ENCODE data around the gene SMAD7. TPM values are rescaled to one million over a fixed set of nuclear protein-coding genes. Genes with fewer than 3 reads are reported as not detected.

SMAD7 gene
- total RNA-seq, 4 donors from 2014 or later = 19.6 to 23.9 (median 20.7) TPM

DNA sequence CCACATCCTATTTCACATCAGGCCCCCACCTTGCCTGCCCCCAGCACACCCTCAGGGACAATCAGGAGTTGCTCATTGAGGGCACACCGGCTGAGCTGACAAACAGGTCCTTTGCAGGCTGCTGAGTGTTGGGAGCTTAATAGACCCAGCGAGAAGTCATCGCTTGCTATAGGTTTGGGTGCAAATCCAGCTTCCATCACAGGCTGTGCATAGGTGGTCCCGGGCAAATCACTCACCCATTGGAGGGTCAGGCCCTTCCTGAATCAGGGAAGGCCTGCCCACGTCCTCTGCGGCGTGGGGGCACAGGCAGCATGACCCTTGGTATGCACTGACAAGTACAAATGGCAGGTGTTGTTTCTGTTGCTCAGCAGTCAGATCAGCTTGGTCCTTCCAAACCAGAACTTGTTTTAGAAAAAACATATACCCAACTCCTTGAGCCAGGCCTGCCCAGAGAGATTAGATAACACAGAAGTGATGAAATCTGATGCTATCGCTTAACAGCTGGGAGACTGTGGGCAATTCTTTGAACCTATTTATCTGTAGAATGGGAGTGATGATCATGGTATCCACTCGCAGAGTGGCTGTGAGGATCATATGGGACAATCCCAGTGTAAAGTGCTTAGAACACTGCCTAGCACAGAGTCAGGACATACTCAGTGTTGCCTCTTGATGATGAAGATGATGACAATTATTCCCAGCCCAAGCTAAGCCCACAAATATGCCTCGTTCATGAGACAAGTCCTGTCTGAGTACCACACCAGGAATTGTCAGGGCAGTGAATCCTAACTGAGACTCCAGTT, 34.9 kb downstream of the SMAD7 start:
- TF ChIP-seq, protein P1, sequence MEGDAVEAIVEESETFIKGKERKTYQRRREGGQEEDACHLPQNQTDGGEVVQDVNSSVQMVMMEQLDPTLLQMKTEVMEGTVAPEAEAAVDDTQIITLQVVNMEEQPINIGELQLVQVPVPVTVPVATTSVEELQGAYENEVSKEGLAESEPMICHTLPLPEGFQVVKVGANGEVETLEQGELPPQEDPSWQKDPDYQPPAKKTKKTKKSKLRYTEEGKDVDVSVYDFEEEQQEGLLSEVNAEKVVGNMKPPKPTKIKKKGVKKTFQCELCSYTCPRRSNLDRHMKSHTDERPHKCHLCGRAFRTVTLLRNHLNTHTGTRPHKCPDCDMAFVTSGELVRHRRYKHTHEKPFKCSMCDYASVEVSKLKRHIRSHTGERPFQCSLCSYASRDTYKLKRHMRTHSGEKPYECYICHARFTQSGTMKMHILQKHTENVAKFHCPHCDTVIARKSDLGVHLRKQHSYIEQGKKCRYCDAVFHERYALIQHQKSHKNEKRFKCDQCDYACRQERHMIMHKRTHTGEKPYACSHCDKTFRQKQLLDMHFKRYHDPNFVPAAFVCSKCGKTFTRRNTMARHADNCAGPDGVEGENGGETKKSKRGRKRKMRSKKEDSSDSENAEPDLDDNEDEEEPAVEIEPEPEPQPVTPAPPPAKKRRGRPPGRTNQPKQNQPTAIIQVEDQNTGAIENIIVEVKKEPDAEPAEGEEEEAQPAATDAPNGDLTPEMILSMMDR (IDR thresholded peaks at IDR 0.05) = no peak
- TF ChIP-seq POLR2A (IDR thresholded peaks at IDR 0.05) = no peak
- H3K4me3 ChIP-seq (ENCODE audit: low read depth, poor library complexity, severe bottlenecking) = no peak overlapping the region
- intact Hi-C loops (cut with DNase I; ENCODE audit: low total_unique reads) = no loop called here
- DNase-seq (ENCODE audit: low spot score in 2 of 2) = peak in 1 of 2 donors; percentile 48
- 91% methylated on average over 10 of the region's 10 CpGs for WGBS, 2 donors

DNA sequence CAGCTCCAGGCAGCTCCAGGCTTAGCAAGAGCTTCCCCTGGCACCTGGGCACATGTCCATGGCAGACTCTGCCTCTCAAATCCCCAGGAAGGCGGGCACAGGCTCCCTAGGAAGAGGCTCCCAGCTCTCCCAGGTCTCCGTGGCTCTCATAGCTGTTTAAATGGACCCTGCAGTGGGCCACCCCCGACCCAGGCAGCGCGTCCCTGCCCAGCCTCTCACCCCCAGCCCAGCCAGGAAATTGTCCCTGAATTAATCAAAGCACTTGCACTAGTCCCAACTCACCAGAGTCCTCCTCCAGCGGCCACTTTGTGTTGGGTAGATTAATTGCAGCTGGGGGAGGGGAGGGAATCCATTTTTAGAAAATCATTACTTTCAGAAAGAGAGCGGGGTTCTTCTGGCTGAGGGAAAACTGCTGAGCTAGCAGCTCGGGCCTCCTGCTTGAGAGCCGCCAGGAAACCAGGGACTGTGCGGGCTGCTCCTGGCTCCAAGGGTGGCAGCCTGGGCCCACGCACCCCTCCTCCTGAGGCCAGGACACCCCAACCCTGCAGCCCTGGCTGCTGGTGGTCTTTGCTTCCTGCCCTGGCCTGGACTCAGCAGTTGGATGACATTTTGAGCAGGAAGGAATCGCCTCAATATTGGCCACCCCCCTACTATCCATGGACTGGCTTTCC, 36.0 kb downstream of the SMAD7 start:
- TF ChIP-seq POLR2A (IDR thresholded peaks at IDR 0.05) = no peak
- TF ChIP-seq, protein P1 (IDR thresholded peaks at IDR 0.05) = no peak
- intact Hi-C loops (cut with DNase I; ENCODE audit: low total_unique reads) = no loop called here
- DNase-seq (ENCODE audit: low spot score in 2 of 2) = peak in 1 of 2 donors; percentile 76
- H3K4me3 ChIP-seq (ENCODE audit: low read depth, poor library complexity, severe bottlenecking) = no peak overlapping the region
- WGBS, 2 donors = 81 to 82% methylated on average over 12 of the region's 12 CpGs

DNA sequence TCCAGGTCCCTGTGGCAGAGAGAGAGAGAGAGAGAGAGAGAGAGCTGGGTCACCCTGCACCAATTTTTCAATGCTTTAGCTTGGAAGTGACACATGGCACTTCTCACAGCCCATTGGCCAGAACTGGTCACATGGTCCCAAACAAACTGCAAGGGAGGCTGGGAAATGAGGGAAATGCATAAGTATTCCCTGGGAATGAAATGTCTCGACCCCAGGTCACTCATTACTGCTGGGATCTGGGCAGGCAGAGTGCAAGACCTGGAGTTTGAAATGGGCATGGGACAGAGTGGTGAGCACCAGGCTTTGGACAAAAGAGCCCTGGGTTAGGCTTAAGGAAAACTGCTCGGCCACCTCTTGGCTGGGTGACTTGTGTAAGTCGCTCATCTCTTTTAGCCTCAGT, 37.0 kb downstream of the SMAD7 start:
- no peak overlapping the region for H3K4me3 ChIP-seq (ENCODE audit: low read depth, poor library complexity, severe bottlenecking)
- TF ChIP-seq POLR2A (IDR thresholded peaks at IDR 0.05) = no peak
- TF ChIP-seq, protein P1 (IDR thresholded peaks at IDR 0.05) = no peak
- WGBS, 2 donors = 95 to 97% methylated on average over 3 of the region's 3 CpGs
- peak in 1 of 2 donors; percentile 39 for DNase-seq (ENCODE audit: low spot score in 2 of 2)
- intact Hi-C loops (cut with DNase I; ENCODE audit: low total_unique reads) = no loop called here

DNA sequence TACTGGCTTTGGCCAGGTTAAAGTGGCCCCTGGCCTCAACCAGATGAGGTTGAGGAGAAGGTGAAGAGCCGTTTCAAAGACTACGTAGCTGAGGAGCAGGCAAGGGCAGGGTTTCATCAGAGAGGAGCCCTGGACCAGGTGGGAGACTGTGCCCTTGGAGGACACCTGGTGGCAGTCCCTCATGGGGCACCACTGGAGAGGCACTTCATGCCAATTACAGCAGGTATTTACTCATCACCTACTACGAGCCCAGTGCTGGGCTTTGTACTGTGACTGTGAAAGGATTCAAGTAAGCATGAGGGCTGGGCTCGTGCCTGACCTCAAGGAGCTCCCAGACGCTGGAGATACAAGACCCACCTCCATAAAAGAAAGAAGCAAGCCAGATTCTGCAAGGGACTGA, 37.6 kb downstream of the SMAD7 start:
- no peak overlapping the region for H3K4me3 ChIP-seq (ENCODE audit: low read depth, poor library complexity, severe bottlenecking)
- intact Hi-C loops (cut with DNase I; ENCODE audit: low total_unique reads) = no loop called here
- TF ChIP-seq POLR2A (IDR thresholded peaks at IDR 0.05) = no peak
- TF ChIP-seq, protein P1 (IDR thresholded peaks at IDR 0.05) = no peak
- 84 to 89% methylated on average over 5 of the region's 5 CpGs for WGBS, 2 donors
- DNase-seq (ENCODE audit: low spot score in 2 of 2) = peak in 1 of 2 donors; percentile 77

DNA sequence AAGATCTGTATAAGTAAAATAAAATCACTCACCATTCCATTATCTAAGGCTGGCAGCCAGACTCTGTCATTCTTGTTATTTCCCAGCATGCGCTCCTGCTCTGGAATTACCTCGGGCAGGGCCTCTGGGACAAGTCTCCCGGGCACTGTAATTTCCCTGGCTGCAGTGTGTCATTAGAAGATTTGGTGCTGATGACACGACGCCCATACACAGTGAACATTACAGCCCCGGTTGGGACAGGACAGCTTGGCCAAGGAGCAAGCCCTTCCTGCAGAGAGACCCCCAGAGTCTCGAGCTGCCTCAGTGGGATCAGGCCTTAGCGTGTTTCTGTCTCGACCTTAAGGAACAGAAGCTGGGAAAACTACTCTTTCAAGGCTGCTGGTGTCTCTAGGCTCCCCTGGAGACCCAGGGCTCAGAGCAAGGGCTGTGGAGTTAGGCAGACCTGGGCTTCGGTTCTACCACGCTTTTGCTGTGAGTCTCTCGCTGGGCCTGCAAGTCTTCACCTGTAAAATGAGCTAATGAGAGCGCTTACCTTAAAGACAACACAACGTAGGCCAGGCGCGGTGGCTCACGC, 39.7 kb downstream of the SMAD7 start:
- TF ChIP-seq POLR2A (IDR thresholded peaks at IDR 0.05) = no peak
- TF ChIP-seq, protein P1 (IDR thresholded peaks at IDR 0.05) = no peak
- WGBS, 2 donors = 83 to 91% methylated on average over 17 of the region's 17 CpGs
- no peak overlapping the region for H3K4me3 ChIP-seq (ENCODE audit: low read depth, poor library complexity, severe bottlenecking)
- intact Hi-C loops (cut with DNase I; ENCODE audit: low total_unique reads) = no loop called here
- no peak for DNase-seq (ENCODE audit: low spot score in 2 of 2)

All from lower leg skin (tissue), 4 donors.